H9 (cell line): ENCODE data around the gene LRIG3. TPM values are rescaled to one million over a fixed set of nuclear protein-coding genes. Genes with fewer than 3 reads are reported as not detected.

Source experiments
- DNase-seq: peaks from one replicate; pipeline ENCODE4 v3.0.0-alpha.2; 2017
- H2AFZ ChIP-seq: one replicate; pipeline ENCODE4 v1.6.1; 2013; ENCODE audit warnings: mild to moderate bottlenecking, low read length, control low read depth, moderate library complexity
- H2AK5ac ChIP-seq: 2 replicates; pipeline ENCODE4 v1.6.1; 2013; ENCODE audit warnings: low read length, control low read depth, mixed read lengths; ENCODE audit not compliant: insufficient read length
- H2BK120ac ChIP-seq: one replicate; pipeline ENCODE4 v1.6.1; 2013; ENCODE audit warnings: low read depth, mild to moderate bottlenecking, low read length, control low read depth, inconsistent platforms; ENCODE audit not compliant: poor library complexity, severe bottlenecking
- H2BK12ac ChIP-seq: 2 replicates; pipeline ENCODE4 v1.6.1; 2013; ENCODE audit warnings: low read length, control low read depth, mixed read lengths, low read depth; ENCODE audit not compliant: insufficient read length
- H2BK15ac ChIP-seq: 2 replicates; pipeline ENCODE4 v1.6.1; 2013; ENCODE audit warnings: low read depth, low read length, control low read depth
- H2BK20ac ChIP-seq: one replicate; pipeline ENCODE4 v1.6.1; 2013; ENCODE audit warnings: low read depth, mild to moderate bottlenecking, low read length, control low read depth, inconsistent platforms; ENCODE audit not compliant: poor library complexity, severe bottlenecking
- H2BK5ac ChIP-seq: 2 replicates; pipeline ENCODE4 v1.6.1; 2013; ENCODE audit warnings: low read length, control low read depth, mixed read lengths; ENCODE audit not compliant: insufficient read length
- H3K14ac ChIP-seq: 2 replicates; pipeline ENCODE4 v1.6.1; 2013; ENCODE audit warnings: low read length, control low read depth; ENCODE audit not compliant: insufficient read depth
- H3K18ac ChIP-seq: 2 replicates; pipeline ENCODE4 v1.6.1; 2013; ENCODE audit warnings: low read depth, mild to moderate bottlenecking, mixed read lengths, low read length, control low read depth; ENCODE audit not compliant: insufficient read length
- H3K23ac ChIP-seq: 2 replicates; pipeline ENCODE4 v1.6.1; 2013; ENCODE audit warnings: low read length, control low read depth, mixed read lengths, low read depth; ENCODE audit not compliant: insufficient read length
- H3K23me2 ChIP-seq: 2 replicates; pipeline ENCODE4 v1.6.1; 2013; ENCODE audit warnings: low read depth, mild to moderate bottlenecking, mixed read lengths, low read length, control low read depth; ENCODE audit not compliant: insufficient read length, poor library complexity, severe bottlenecking
- H3K27ac ChIP-seq: 2 replicates; pipeline ENCODE4 v1.5.1; 2013; ENCODE audit warnings: low read length, control low read depth, mixed read lengths, low read depth; ENCODE audit not compliant: insufficient read length
- H3K27me3 ChIP-seq: 2 replicates; pipeline ENCODE4 v1.6.1; 2013; ENCODE audit warnings: low read length, control low read depth, inconsistent platforms; ENCODE audit not compliant: insufficient read depth
- H3K4ac ChIP-seq: 2 replicates; pipeline ENCODE4 v1.6.1; 2013; ENCODE audit warnings: low read depth, mild to moderate bottlenecking, control low read depth, inconsistent platforms, low read length, moderate library complexity
- H3K4me1 ChIP-seq: 2 replicates; pipeline ENCODE4 v1.6.1; 2013; ENCODE audit warnings: low read length, control low read depth, inconsistent platforms; ENCODE audit not compliant: insufficient read depth
- H3K4me2 ChIP-seq: 2 replicates; pipeline ENCODE4 v1.6.1; 2013; ENCODE audit warnings: low read length, control low read depth, mixed read lengths; ENCODE audit not compliant: insufficient read length, insufficient read depth
- H3K56ac ChIP-seq: 2 replicates; pipeline ENCODE4 v1.6.1; 2013; ENCODE audit warnings: low read depth, mild to moderate bottlenecking, mixed read lengths, low read length, control low read depth; ENCODE audit not compliant: insufficient read length
- H3K79me1 ChIP-seq: 2 replicates; pipeline ENCODE4 v1.6.1; 2013; ENCODE audit warnings: low read depth, mild to moderate bottlenecking, moderate library complexity, low read length, control low read depth, inconsistent platforms; ENCODE audit not compliant: insufficient read depth, poor library complexity, severe bottlenecking
- H3K79me2 ChIP-seq: 2 replicates; pipeline ENCODE4 v1.6.1; 2013; ENCODE audit warnings: low read length, control low read depth, inconsistent platforms; ENCODE audit not compliant: insufficient read depth
- H3K9ac ChIP-seq: 2 replicates; pipeline ENCODE4 v1.6.1; 2013; ENCODE audit warnings: low read length, control low read depth, mixed read lengths; ENCODE audit not compliant: insufficient read length; ENCODE audit errors: extremely low read depth
- H3K9me3 ChIP-seq: one replicate; pipeline ENCODE4 v1.6.1; 2013; ENCODE audit warnings: low read depth, low read length, inconsistent platforms; ENCODE audit not compliant: control insufficient read depth
- H3T11ph ChIP-seq: one replicate; pipeline ENCODE4 v1.6.1; 2013; ENCODE audit warnings: mild to moderate bottlenecking, low read length, control low read depth, inconsistent platforms
- H4K20me1 ChIP-seq: one replicate; pipeline ENCODE4 v1.6.1; 2013; ENCODE audit not compliant: control insufficient read depth, insufficient read length, insufficient read depth
- H4K5ac ChIP-seq: 2 replicates; pipeline ENCODE4 v1.6.1; 2013; ENCODE audit warnings: low read depth, mild to moderate bottlenecking, mixed read lengths, low read length, control low read depth; ENCODE audit not compliant: insufficient read length
- H4K8ac ChIP-seq: replicated peaks from 2 replicates; pipeline ENCODE4 v1.6.1; 2013; ENCODE audit warnings: low read length, control low read depth, mixed read lengths, low read depth; ENCODE audit not compliant: insufficient read length
- H4K91ac ChIP-seq: 2 replicates; pipeline ENCODE4 v1.6.1; 2013; ENCODE audit warnings: low read depth, mild to moderate bottlenecking, moderate library complexity, mixed read lengths, low read length, control low read depth; ENCODE audit not compliant: insufficient read length
- H3K27ac Mint-ChIP-seq, 3 experiments: 2 replicates in 2 of 3; 3 replicates in 1 of 3; pipeline ENCODE4 v1.8.0; 2020 to 2021; ENCODE audit warnings: mixed read lengths in 3 of 3, mild to moderate bottlenecking in 1 of 3, moderate library complexity in 1 of 3
- H3K27me3 Mint-ChIP-seq: 2 replicates; pipeline ENCODE4 v1.8.0; 2021; ENCODE audit warnings: low read depth, mild to moderate bottlenecking, moderate library complexity, mixed read lengths
- H3K36me3 Mint-ChIP-seq, 3 experiments: 2 replicates in 2 of 3; 3 replicates in 1 of 3; pipeline ENCODE4 v1.8.0; 2020 to 2021; ENCODE audit warnings: low read depth in 3 of 3, mixed read lengths in 3 of 3; ENCODE audit not compliant: insufficient read depth in 1 of 3
- H3K4me1 Mint-ChIP-seq, 2 experiments: 2 replicates each; pipeline ENCODE4 v1.8.0; 2020; ENCODE audit warnings: mixed read lengths in 2 of 2
- H3K4me3 Mint-ChIP-seq, 2 experiments: 2 replicates in 1 of 2; 3 replicates in 1 of 2; pipeline ENCODE4 v1.8.0; 2020 to 2021; ENCODE audit warnings: mild to moderate bottlenecking in 2 of 2, mixed read lengths in 2 of 2, moderate library complexity in 1 of 2
- H3K9me3 Mint-ChIP-seq, 2 experiments: 2 replicates in 1 of 2; 3 replicates in 1 of 2; pipeline ENCODE4 v1.8.0; 2020; ENCODE audit warnings: mild to moderate bottlenecking in 2 of 2, mixed read lengths in 2 of 2, moderate library complexity in 1 of 2
- WGBS: extraction: QIAGEN DNeasy Blood & Tissue Kit; methylation state at CpG from one replicate; pipeline ENCODE4 v1.1.7; 2013; ENCODE audit warnings: missing lambda C conversion rate, low lambda C conversion rate, mixed read lengths; ENCODE audit not compliant: insufficient read length; ENCODE audit errors: extremely low coverage; 5-methylcytosine and 5-hydroxymethylcytosine counted together
- total RNA-seq: library from RNA; stranded (reverse); gene quantifications from 2 replicates; pipeline ENCODE4 v1.2.1, GENCODE V29; 2021
- TF ChIP-seq, protein P1 (sequence below): fragments of 200-600 bp; sonication (generic); conservative IDR thresholded peaks from 3 replicates; pipeline ENCODE4 v1.8.0; 2021; ENCODE audit warnings: antibody characterized with exemption, mild to moderate bottlenecking

LRIG3 gene
- total RNA-seq, 1 experiment from 2014 or later = 10.9 TPM

- Histone ChIP-seq H3K14ac (no peak overlapping the region), H4K5ac (no peak overlapping the region), H3K27me3 (no peaks in the 10 kb centered on the region), H3K4me2 (no peak overlapping the region), H3K79me2 (no peaks in the 10 kb centered on the region), H2BK12ac (no peak overlapping the region), H4K20me1 (no peaks in the 10 kb centered on the region), H3T11ph (no peak overlapping the region), H2BK20ac (no peak overlapping the region), H3K9ac (no peak overlapping the region), H2BK5ac (no peak overlapping the region), H3K4me1 (no peaks in the 10 kb centered on the region; the same call in 1 of the 2 replicates), H3K27ac (no peak overlapping the region), H3K18ac (no peak overlapping the region), H3K56ac (no peak overlapping the region), H2BK15ac (no peak overlapping the region), H3K23me2 (no peaks in the 10 kb centered on the region), H3K4ac (no peak overlapping the region), H4K91ac (no peak overlapping the region), H3K23ac (no peak overlapping the region), H3K79me1 (peaks cover 2% of the 10 kb centered on the region), H2BK120ac (no peak overlapping the region), H2AK5ac (no peak overlapping the region), H2AFZ (no peak overlapping the region), H4K8ac (no peak overlapping the region), H3K9me3 (no peaks in the 10 kb centered on the region)
- H3K4me1 Mint-ChIP-seq = peaks cover 20% of the 10 kb centered on the region in 2 experiments
- WGBS = no CpG with 5 or more reads among the region's 6 CpGs
- no peak for DNase-seq
- no peak overlapping the region for H3K4me3 Mint-ChIP-seq
- H3K27ac Mint-ChIP-seq = no peak overlapping the region
- no peaks in the 10 kb centered on the region for H3K9me3 Mint-ChIP-seq
- no peaks in the 10 kb centered on the region for H3K27me3 Mint-ChIP-seq
- TF ChIP-seq, protein P1, sequence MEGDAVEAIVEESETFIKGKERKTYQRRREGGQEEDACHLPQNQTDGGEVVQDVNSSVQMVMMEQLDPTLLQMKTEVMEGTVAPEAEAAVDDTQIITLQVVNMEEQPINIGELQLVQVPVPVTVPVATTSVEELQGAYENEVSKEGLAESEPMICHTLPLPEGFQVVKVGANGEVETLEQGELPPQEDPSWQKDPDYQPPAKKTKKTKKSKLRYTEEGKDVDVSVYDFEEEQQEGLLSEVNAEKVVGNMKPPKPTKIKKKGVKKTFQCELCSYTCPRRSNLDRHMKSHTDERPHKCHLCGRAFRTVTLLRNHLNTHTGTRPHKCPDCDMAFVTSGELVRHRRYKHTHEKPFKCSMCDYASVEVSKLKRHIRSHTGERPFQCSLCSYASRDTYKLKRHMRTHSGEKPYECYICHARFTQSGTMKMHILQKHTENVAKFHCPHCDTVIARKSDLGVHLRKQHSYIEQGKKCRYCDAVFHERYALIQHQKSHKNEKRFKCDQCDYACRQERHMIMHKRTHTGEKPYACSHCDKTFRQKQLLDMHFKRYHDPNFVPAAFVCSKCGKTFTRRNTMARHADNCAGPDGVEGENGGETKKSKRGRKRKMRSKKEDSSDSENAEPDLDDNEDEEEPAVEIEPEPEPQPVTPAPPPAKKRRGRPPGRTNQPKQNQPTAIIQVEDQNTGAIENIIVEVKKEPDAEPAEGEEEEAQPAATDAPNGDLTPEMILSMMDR = no peak
- peaks cover 6 to 16% (median 10%) of the 10 kb centered on the region in 3 experiments; a peak in 6 of 7 replicates for H3K36me3 Mint-ChIP-seq
Observed at GRCh38 chr12:58894040-58894439, 26.3 kb downstream of the LRIG3 start.
